SH-SY5Y (cell line): ENCODE measurements around the gene PIK3C2A.

ENCODE experiments used
- GATA2 ChIP-seq: IDR thresholded peaks from 2 replicates; pipeline ENCODE4 v1.6.1; 2011; ENCODE audit warnings: mild to moderate bottlenecking, low read depth, low read length
- GATA3 ChIP-seq: IDR thresholded peaks from 2 replicates; pipeline ENCODE4 v1.6.1; 2011; ENCODE audit warnings: low read depth, mild to moderate bottlenecking, low read length, moderate library complexity

PIK3C2A gene

DNA sequence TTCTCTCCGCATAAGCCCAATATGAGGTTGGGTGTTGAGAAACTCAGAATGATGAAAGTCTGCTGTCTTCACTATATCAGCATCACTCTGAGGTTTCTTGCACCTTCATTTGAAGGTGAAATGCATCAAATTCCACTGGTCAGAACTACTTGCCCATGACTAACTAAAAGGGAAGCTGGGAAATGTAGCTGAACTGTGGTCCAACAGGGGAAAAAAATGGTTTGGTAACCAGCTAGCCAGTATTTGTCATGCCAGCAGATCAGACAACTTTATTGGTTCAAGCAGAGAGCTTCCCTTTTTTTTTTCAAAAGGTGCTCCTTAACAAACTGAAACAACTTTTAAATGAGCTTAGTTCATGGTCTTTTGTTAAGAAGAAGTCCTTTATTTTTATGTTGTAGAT, 14.2 kb upstream of the PIK3C2A start:
- no peak for TF ChIP-seq GATA2
- TF ChIP-seq GATA3 = no peak

GRCh38 chr11:17219016-17219415, 11.2 kb upstream of the PIK3C2A start:
- no peak for TF ChIP-seq GATA3

DNA sequence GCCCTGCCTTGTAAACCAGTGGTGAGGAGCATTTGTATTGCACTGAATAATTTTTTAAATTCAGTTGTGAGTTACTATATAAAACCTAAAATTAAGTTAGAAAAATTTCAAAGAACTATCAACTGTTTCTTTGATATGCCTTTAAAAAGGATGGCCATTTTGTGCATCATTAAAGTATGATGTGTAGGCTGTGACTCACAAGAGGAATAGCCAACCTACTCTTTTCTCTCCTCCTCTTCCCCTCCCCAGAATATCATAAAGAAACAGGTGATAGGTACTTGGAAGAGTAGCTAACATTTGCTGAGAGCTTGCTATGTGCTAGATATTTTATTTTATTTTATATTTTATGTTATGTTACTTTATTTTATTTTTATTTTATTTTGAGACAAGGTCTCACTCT, 10.6 kb upstream of the PIK3C2A start:
- TF ChIP-seq GATA3 = no peak
- no peak for TF ChIP-seq GATA2

DNA sequence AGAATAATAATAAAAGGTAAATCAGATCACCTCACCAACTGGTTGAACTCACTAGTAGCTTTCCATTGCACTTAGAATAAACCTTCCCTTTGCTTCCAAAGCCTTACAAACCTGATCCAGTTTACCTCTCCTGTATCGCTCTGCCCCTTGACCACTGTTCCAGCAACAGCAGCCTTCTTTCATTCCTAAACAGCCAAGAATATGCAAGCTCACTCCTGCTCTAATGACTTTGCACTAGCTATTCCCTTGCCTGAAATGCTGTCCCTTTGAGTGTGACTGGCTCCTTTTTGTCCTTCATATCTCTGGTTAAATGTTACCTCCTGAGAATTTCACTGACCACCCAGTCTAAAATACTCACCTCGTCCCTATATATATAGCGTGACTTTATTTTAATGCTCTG, 9.6 kb upstream of the PIK3C2A start:
- no peak for TF ChIP-seq GATA3
- TF ChIP-seq GATA2 = no peak

- TF ChIP-seq GATA3 (no peak), GATA2 (no peak)
Measured at GRCh38 chr11:17214338-17214737, 6.6 kb upstream of the PIK3C2A start.

- TF ChIP-seq GATA2 (no peak), GATA3 (no peak)
Measured at GRCh38 chr11:17211286-17211685, 3.5 kb upstream of the PIK3C2A start.

DNA sequence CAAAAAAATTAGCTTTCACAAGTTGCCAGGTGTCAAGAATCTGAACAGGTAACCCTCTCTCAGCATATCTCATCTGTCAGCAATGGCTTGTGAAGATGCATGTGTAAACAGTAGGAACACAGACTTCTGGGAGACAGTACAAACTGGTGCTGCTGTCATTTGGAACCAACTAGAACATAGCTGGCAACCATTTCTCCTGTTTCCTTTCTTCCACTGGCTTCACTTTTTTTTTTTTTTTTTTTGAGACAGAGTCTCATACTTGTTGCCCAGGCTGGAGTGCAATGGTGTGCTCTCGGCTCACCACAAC, 2.1 kb upstream of the PIK3C2A start:
- no peak for TF ChIP-seq GATA2
- no peak for TF ChIP-seq GATA3

GRCh38 chr11:17208257-17208999, 642 bp upstream of the PIK3C2A start:
- TF ChIP-seq GATA2 = no peak; the same call in 1 of the 2 replicates
- no peak for TF ChIP-seq GATA3

GRCh38 chr11:17206463-17206862, 1.3 kb downstream of the PIK3C2A start:
- TF ChIP-seq GATA3 (no peak), GATA2 (no peak)

GRCh38 chr11:17197431-17197898, 10.3 kb downstream of the PIK3C2A start:
- TF ChIP-seq GATA3 (no peak), GATA2 (no peak)

DNA sequence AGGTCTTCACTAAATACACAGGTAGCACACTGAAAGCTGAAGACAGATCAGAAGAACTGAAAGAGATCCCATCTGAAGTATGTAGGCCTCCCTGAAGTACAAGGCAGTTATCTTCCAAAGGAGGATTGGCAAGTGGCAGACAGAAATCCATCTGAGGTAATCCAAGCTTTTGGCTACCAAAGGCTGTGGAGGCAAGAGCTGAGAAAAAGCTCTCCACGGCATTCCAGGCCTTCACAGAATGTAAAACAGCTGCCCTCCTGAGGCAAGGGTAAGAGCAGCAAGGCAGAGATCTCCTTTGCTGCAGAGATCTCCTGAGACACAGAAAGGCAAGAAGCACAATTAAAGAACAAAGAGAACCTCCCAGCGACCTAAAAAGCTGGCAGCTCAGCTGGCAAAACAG, 19.1 kb downstream of the PIK3C2A start:
- TF ChIP-seq GATA2 = no peak
- TF ChIP-seq GATA3 = no peak

GRCh38 chr11:17186932-17187692, 20.7 kb downstream of the PIK3C2A start:
- TF ChIP-seq GATA2 = no peak
- TF ChIP-seq GATA3 = no peak

- no peak for TF ChIP-seq GATA3
- no peak for TF ChIP-seq GATA2
Measured at GRCh38 chr11:17185938-17186337, 21.8 kb downstream of the PIK3C2A start.

DNA sequence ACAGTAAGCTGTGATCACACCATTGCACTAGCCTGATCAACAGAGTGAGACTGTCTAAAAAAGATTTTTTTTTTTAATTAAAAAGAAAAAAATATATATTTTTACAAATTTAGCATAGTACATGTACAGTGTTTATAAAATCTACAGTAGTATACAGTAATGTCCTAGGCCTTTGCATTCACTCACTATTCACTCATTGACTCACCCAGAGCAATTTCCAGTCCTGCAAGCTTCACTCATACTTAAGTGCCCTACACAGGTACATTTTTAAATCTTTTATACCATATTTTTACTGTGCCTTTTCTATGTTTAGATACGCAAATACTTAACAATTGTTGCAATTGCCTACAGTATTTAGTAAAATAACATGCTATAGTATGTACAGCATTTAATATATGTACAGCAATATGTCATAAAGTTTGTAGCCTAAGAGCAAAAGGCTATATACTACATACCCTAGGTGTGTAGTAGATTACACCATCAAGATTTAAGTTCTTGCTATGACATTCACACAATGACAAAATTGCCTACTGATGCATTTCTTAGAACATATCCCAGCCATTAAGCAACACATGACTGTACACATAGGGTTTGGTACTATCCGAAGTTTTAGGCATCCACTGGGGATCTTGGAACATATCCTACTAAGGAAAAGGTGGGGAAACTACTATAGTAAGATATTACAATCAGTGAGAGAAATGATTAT, 22.8 kb downstream of the PIK3C2A start:
- no peak for TF ChIP-seq GATA2

GRCh38 chr11:17183836-17184235, 23.9 kb downstream of the PIK3C2A start:
- no peak for TF ChIP-seq GATA2
- TF ChIP-seq GATA3 = no peak
